Stimulated activated CD4-positive, alpha-beta T cell treated with anti-CD3 and anti-CD28 coated beads, Interleukin-12 subunit alpha, Interleukin-12 subunit beta, amount 100 ng/mL, for 24 hours (primary cell): ENCODE measurements around the gene ZNF879.

Experiments used
- DNase-seq, 2 experiments: peaks; one replicate each; pipeline ENCODE4 v3.0.0-alpha.2; 2020; ENCODE audit warnings: low read depth in 2 of 2

Gene ZNF879

DNA sequence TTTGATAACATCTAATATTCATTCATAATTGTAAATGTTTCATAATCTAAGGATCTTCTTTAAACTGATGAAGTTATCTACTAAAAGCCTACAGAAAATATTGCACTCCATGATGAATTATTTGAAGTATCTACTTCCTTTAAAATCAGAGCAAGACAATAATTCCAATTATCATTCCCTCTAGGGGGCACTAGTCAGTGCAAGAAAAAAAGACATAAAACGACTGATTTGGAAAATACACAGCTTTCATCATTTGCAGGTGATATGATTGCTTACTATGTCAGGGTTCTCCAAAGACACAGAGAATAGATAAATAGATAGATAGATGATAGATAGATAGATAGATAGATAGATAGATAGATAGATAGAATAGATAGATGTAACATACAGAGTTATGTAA lies 14.9 kb upstream of the ZNF879 start:
- DNase-seq = no peak

- no peak for DNase-seq
Observed at GRCh38 chr5:179033004-179033580, 9.5 kb downstream of the ZNF879 start.

GRCh38 chr5:179044765-179045164 lies 21.2 kb downstream of the ZNF879 start:
- DNase-seq = no peak

DNA sequence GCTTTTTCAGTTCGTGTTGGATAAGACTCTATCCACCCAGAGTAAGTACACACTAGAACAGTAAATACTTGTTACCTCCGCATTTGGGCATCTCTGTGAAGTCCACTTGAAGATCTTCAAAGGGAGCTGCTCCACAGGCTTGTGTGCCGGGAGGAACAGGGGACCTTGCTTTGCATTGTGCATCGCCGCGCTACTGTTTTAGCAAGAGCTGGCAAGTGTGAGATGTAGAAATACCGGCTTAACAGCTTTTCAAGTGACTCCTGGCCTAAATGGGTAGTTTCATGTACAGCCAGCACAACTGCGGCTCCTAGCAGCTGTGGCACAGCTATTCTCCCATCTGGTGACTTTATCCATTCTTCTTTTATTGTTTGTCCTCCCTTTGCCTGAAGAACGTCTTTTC lies 28.2 kb downstream of the ZNF879 start:
- no peak for DNase-seq

DNA sequence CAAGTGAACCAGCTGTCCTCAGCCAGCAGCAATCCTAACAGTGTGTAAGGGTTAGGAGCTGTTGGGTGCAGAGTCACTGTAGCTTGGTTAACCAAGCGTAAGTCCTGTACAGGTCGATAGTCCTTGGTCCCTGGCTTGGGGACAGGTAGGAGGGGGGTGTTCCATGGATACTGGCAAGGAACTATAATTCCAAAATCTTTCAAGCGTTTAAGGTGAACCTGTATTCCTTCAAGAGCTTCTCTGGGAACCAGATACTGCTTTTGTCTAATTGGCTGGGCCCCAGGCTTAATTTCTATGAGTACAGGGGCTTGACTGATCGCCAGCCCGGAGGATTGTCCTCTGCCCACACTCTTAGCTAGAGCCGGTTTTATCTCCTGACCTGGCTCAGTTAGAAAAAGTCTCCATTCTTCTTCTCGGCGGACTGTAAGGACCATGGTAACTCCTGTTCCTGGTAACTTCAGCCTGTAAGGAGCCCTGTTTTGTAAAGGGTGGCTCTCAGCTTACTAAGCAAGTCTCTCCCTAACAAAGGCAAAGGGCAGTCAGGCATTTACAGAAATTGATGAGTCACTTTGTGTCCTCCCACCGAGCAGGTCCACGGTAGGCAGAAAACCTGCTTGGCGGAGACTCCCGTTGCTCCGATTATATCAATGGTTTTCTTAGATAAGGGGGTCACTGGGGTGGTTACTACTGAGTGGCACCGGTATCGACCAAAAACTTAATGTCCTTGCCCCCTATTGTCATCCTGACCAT lies 30.6 kb downstream of the ZNF879 start:
- DNase-seq = no peak

DNA sequence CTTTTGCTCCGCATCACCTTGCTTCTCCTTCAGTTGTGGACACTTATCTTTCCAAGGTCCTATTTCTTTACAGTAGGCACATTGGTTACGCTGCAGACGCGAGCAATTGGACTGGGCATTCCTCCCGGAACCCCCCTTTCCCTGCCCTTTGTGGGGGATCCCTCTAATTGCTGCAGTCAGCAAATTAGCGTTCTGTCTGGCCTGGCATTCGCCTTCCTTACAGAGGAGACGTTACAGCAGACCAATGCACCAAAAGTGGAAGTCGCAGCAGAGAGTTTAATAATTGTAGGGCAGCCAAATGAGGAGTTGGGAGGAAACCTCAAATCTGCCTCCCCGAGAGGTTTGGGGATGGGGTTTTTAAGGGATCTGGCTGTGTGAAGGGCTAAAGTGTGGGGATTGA lies 31.3 kb downstream of the ZNF879 start:
- DNase-seq = no peak

DNA sequence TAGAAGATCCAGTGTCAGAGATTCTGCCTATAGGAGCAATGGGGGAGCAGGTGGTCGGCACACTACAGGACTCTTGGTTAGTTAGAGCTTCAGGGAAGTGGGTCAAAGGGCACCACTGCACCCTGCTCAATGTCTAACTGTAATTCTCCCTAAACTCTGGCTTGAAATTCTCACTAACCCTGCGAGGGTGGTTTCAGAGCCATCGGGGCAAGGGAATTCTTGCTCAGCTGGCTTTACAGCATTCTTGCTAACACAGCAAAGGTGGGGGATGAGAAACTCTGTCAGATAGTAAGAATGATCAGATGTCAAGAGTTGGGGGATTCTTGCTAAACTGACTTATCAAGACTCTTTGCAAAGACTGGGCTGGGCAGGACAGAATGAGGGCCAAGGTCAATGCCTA lies 31.8 kb downstream of the ZNF879 start:
- no peak for DNase-seq

DNA sequence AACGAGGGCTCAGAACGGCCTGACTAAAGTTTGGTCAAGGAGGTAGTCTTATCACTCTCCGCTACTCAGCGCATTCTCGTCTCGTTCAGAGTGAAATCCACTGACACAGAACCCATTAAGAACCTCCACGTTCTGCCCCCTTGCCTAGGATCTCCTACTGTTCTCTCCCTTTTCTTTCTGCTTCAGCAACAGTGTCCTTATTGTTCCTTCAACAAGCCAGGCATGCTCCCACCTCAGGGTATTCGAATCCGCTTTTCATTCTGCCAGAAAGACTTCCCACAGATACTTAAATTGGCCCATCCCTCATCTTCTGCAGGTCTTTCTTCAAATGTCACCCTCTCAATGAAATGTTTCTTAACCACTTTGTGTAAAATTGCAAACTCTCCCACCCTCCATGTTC lies 32.2 kb downstream of the ZNF879 start:
- no peak for DNase-seq

DNA sequence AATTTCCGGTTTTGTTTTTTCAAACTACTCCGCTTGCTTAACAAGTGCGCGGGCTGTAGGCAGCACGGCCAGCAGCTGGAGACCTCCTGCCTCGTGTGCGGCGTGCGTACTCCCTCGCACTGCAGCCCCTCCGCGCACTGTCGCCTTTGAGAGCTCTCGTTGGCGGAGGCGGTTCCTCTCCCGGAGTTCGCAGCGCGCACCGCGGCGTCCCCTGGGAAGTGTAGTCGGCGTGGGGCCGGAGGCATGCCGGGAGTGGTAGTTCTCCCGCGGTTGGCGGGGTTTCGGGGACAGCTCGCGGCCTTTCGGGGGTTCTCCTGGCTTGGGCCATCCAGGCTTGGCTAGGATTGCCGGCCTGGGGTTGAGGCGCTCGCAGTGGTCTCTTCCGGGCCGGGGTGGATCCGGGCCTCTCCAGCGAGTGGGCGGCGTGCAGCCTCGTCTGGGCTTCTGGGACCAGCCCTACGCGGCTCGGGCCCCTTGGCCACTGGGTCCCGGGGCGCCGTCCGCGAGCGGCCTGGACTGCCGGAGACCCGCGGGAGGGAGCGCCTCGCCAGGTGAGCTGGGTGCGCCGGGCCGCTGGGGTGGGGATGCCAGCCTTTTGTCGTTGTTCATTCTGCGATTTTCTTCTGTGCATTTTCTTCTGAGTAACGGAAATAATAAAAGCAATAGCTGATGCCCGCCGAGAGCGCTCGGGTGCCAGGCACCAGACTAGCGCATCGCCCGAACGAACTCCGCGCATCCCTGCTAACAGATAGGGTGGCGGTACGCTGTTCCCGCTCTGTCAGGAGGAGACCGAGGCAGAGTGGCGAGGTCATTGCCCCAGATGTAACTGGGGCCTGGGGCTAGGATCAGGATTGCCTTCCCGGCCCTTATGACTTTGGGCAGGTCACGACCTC lies 36.8 kb downstream of the ZNF879 start, which contains the start of gene ZNF354C:
TSS of gene ZNF354C (plus strand) at position 258 of the 893 bp plus-strand sequence. CDS start 1,696 bp downstream, outside the sequence.
- DNase-seq = peak; percentile 79

GRCh38 chr5:179061025-179061424 lies 37.4 kb downstream of the ZNF879 start:
- DNase-seq = no peak

DNA sequence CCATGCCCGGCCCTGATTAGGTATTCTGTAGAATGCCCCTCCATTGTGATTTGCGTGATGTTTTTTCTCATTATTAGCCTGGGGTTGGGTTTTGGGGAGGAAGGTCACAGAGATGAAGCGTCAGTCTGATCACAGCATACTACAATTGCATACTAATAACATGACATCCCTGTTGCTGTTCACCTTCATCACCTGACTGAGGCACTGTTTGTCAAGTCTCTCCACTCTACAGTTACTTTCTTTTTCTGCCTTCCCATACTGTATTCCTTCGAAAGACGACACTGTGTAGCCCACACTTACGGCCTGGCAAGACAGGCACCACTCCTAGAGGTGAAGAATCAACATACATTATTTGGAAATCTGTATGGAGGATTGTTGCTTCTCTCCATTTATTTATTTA lies 42.1 kb downstream of the ZNF879 start:
- DNase-seq = no peak

- no peak for DNase-seq
Observed at GRCh38 chr5:179079165-179079987, 55.8 kb downstream of the ZNF879 start.

DNA sequence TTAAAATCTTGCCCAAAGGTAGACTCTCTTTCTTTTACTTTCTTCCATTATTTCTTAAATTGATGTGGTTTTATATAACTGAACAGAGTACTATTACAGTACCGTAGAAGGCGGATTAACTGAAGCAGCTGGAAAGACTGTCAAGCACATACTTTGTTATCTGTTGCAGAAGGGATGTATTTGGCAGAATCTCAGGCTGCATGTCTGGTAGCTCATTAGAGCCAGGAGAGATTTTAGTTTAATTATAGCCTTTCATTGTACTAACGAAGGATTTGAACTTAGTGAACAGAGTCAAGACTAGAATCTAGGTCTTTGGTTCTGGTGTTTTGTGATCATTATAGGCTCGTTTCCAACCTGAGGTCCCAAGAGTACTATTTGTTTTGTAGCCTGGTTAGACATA lies 57.1 kb downstream of the ZNF879 start:
- no peak for DNase-seq
